T-helper 17 cell (primary cell): ENCODE data around the gene OPRL1. TPM values are rescaled to one million over a fixed set of nuclear protein-coding genes. Genes with fewer than 3 reads are reported as not detected.
A peak's percentile ranks its signal among the peaks of the same experiment; 100 is the strongest.

Experiments used
- ATAC-seq: fragments of 150-1000 bp; cut with Tn5 transposase; 2 replicates; pipeline ENCODE4 v1.10.0; 2021; ENCODE audit warnings: mild to moderate bottlenecking, moderate library complexity
- DNase-seq, 3 donors: peaks; one replicate each; pipeline versions ENCODE4 v3.0.0 to v3.0.0-alpha.2; 2020 to 2021
- H3K9me3 ChIP-seq: one replicate; pipeline ENCODE4 v1.7.0; 2013; ENCODE audit warnings: low read length, mild to moderate bottlenecking; ENCODE audit not compliant: control insufficient read depth, poor library complexity, severe bottlenecking
- H3K27ac Mint-ChIP-seq: one replicate; pipeline ENCODE4 v1.8.0; 2022; ENCODE audit warnings: mild to moderate bottlenecking, moderate library complexity, mixed read lengths
- H3K27me3 Mint-ChIP-seq: one replicate; pipeline ENCODE4 v1.8.0; 2022; ENCODE audit warnings: mixed read lengths
- H3K36me3 Mint-ChIP-seq: one replicate; pipeline ENCODE4 v1.8.0; 2022; ENCODE audit warnings: low read depth, mixed read lengths
- H3K4me1 Mint-ChIP-seq: one replicate; pipeline ENCODE4 v1.8.0; 2022; ENCODE audit warnings: mild to moderate bottlenecking, mixed read lengths
- H3K4me3 Mint-ChIP-seq: one replicate; pipeline ENCODE4 v1.8.0; 2022; ENCODE audit warnings: mild to moderate bottlenecking, moderate library complexity, mixed read lengths
- total RNA-seq, 4 donors: library from RNA in 2 of 4; stranded (reverse) in 2 of 4; gene quantifications; one replicate each; pipeline ENCODE4 v1.2.3 and lab custom pipeline; 2022 to 2026

The OPRL1 gene
- total RNA-seq, 2 donors from 2014 or later, result 1.4 to 2.7 TPM

DNA sequence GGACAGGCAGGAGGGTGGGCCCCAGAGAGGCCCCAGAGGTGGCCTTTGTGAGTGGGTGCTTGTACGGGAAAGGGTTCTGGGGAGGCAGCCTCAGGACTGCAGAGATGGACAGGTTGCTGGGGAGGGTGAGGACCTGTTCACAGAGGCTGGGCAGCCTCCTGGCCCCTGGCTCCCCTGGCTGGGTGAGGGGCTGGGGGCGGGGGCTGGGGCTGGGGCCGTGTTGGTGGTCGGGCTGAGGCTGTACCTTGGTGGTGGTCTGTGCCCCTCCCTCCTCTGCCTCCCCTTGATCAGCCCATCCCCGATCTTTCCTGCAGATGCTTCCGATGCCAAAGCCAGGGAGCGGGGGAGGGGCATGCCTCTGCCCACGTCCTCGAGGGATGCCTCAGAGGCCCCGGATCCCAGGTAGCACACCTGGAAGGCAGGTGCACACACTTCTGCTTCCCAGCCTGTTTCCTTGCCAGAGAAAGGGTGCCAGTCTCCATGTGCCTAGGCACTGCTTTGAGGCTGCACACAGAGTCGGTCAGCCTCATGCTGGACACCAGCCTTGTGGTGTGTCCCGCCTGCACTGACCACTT lies 12.1 kb upstream of the OPRL1 start:
- no peak for ATAC-seq
- Mint-ChIP-seq H3K4me3 (peak overlapping the region; percentile 9), H3K4me1 (peaks cover 42% of the 10 kb centered on the region), H3K27me3 (no peaks in the 10 kb centered on the region), H3K36me3 (no peaks in the 10 kb centered on the region), H3K27ac (peak overlapping the region; percentile 53)
- no peaks in the 10 kb centered on the region for H3K9me3 ChIP-seq
- DNase-seq, result no peak

DNA sequence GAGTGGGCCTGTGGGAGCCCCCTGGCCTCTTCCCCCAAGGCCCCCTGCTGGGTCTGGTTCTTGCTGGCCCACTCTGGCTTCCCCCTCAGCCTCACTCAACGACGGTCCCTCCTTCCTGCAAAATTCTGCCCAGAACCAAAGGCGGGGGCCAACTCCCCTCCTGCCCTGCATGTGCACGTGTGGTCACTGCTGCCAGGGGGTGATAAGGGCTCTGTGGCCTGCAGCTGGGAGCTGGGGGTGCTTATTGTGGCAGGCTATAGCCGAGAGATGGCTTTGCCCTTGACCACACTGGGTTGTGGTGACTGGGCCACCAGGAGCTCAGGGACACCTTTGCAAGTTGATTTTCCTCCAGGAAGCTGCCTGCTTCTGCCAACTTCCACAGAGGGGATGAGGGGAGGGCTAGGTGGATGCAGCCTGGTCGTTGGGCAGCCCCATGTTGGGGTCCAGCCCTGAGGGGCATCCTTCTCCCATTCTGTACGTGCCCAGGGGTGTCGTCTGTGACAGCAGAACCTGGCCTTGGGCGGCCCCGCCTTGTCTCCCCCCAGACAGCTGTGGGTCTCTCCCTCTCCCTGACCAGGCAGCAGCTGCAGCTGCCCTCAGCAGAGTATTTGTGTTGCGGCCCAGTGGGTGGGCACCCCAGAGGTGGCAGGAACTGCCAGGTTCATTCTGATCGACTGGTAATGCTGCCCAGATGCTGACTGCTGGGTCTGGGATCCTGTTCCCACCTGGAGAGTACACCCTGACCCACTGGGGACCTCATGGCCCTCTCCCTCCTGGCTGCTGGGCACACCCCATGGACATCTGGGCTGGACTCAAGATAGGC lies 11.3 kb upstream of the OPRL1 start:
- DNase-seq, result no peak
- H3K9me3 ChIP-seq, result no peaks in the 10 kb centered on the region
- H3K27ac Mint-ChIP-seq, result peak overlapping the region; percentile 53
- ATAC-seq, result no peak
- H3K4me1 Mint-ChIP-seq, result peaks cover 40% of the 10 kb centered on the region
- no peaks in the 10 kb centered on the region for H3K36me3 Mint-ChIP-seq
- no peak overlapping the region for H3K4me3 Mint-ChIP-seq
- no peaks in the 10 kb centered on the region for H3K27me3 Mint-ChIP-seq

DNA sequence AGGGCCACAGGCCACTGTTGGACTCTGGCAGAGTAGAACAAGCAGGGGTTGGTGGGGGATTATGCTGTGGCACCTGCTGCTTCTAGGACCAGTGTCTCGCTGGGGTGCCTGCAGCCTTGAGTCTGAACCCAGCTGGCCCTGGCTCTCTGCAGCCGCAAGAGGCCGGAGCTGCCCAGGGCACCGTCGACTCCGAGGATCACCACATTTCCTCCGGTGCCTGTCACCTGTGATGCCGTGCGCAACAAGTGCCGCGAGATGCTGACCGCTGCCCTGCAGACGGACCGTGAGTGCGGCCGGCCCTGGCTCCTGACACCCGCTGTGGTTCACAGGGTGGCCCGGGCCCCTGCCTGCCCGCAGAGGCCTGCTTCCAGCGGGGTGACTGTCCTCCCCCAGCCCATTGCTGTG lies 10.7 kb upstream of the OPRL1 start:
- Mint-ChIP-seq H3K4me1 (peaks cover 35% of the 10 kb centered on the region), H3K36me3 (no peaks in the 10 kb centered on the region), H3K4me3 (no peak overlapping the region), H3K27me3 (no peaks in the 10 kb centered on the region), H3K27ac (no peak overlapping the region)
- ATAC-seq, result no peak
- H3K9me3 ChIP-seq, result no peaks in the 10 kb centered on the region
- no peak for DNase-seq

DNA sequence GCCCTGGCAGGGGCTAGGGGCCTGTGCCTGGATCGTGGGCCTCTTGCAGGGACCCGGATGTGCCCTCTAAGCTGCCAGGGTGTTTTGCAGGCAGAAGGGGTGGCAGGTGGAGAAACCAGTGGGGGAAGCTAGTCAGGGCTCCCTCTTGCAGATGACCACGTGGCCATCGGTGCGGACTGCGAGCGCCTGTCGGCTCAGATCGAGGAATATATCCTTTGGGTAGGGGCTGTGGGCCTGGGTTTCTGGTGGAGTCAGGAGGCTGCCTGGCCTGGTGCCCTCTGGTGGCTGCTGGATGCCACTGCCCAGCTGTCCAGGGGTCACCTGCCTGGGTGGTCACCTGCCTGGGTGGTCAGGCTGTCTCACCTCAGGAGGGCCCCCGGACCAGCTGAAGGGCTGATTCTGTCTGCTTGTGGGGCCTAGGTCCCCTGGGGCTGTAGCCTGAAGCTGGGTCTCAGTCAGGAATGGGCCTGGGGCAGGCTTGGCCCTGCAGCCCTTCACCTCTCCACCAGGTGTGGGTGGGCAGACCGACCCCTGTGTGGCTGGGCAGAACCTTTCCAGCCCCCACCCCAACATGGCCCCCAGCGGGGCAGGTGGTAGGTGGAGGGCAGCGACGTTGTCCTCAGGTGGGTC lies 10.2 kb upstream of the OPRL1 start:
- Mint-ChIP-seq H3K4me3 (no peak overlapping the region), H3K36me3 (no peaks in the 10 kb centered on the region), H3K4me1 (peaks cover 31% of the 10 kb centered on the region), H3K27me3 (no peaks in the 10 kb centered on the region), H3K27ac (no peak overlapping the region)
- ATAC-seq, result no peak
- no peak for DNase-seq
- H3K9me3 ChIP-seq, result no peaks in the 10 kb centered on the region

DNA sequence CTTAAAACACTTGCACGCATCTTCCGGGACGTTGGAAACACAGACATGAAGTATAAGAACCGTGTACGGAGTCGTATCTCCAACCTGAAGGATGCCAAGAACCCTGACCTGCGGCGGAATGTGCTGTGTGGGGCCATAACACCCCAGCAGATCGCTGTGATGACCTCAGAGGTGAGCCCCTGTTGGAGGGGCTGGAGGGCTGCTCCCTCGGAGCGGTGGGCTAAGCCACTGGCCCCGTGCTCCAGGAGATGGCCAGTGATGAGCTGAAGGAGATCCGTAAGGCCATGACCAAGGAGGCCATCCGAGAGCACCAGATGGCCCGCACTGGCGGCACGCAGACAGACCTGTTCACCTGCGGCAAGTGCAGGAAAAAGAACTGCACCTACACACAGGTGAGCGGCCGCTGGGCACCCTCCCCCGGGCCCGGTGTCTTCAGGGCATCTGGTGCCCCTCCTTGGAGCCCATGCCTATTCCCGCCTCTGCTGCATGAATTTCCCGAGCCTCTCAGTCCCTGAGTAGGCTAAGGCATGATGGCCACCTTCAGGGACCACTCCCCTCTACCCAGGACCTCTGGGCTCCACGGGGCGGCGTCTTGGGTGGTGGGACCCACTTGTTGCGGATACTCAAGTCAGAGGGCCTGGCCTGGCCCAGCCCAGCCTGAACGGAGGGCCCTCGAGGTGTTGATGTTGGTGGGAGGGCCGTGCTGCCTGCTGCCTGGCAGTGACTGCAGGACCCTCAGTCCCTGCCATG lies 9.5 kb upstream of the OPRL1 start:
- H3K4me3 Mint-ChIP-seq, result no peak overlapping the region
- H3K9me3 ChIP-seq, result no peaks in the 10 kb centered on the region
- ATAC-seq, result no peak
- peaks cover 27% of the 10 kb centered on the region for H3K4me1 Mint-ChIP-seq
- H3K27me3 Mint-ChIP-seq, result no peaks in the 10 kb centered on the region
- H3K27ac Mint-ChIP-seq, result no peak overlapping the region
- no peak for DNase-seq
- H3K36me3 Mint-ChIP-seq, result no peaks in the 10 kb centered on the region

DNA sequence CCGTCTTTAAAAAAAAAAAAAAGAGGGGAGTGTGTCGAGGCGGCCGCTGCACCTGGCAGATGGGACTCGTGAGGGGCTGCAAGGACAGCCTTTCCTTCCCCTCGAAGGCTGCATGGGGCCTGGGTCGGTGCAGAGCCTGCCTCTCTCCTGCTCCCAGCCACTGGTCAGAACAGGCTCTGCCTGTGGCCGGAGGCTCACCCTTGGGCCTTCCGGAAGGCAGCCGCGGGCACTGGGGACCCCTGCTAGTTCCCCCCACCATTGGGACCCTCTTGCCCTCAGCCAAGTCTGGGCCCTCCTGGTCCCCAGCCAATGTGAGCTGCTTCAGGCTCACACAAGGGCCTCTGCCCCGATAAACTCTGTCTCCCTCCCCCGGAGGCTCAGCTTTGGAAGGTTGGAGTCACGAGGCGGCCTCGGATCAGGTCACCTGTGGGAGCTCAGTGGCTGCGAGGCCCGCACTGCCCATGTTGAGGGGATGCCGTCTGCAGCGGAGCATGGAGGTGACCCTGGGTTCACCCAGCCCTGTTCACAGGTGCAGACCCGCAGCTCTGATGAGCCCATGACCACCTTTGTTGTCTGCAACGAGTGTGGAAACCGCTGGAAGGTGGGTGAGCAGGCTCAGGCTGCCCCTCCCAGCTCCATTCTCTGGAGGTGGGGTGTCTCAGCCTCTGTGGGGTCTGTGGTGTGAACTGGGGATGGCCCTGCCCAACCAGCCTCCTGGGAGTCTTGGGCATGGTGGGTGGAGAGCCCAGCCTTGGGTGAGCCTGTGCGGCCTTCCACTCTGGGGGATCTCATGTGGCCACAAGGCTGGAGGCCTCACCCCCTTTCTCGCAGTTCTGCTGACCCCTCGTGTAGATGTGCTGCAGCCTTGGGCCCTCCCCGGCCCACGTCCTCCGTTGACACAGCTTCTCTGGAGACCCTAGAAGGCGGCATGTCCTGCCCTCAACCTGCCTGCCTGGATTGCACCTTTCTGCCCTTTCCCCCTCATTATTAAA lies 8.2 kb upstream of the OPRL1 start:
- Mint-ChIP-seq H3K27me3 (no peaks in the 10 kb centered on the region), H3K27ac (no peak overlapping the region)

DNA sequence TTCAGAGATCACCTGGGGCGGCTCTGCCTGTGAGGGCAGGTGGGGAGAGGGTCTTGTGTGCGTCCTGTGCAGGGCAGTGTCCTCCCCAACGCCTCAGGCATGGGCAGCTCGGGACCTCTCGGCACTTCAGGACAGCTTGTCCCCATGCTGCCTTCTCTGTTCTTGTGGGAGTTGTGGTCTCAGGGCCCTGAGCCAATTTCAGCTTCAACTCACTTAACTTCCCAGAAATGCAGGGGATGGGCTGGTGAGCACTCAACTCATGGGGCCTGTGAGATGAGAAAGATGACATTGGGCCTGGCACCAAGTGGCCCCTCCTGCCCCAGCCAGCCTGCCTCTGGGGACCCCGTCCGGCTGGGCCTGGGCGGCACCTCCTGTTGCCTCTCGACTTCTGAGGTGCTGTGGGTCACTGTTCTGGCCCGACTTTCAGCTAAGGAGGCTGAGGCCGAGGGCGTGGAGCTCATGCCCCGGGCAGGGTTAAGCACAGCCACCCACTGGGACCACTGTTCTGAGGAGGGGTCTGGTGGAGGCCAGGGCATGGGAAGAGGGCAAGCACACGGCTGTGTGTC lies 7.3 kb upstream of the OPRL1 start:
- H3K4me3 Mint-ChIP-seq, result peak overlapping the region; percentile 41
- ATAC-seq (no peak), DNase-seq (no peak)
- no peaks in the 10 kb centered on the region for H3K27me3 Mint-ChIP-seq
- H3K27ac Mint-ChIP-seq, result no peak overlapping the region
- H3K36me3 Mint-ChIP-seq, result peaks cover 3% of the 10 kb centered on the region
- H3K9me3 ChIP-seq, result no peaks in the 10 kb centered on the region
- peaks cover 18% of the 10 kb centered on the region for H3K4me1 Mint-ChIP-seq

More for the DNA sequence above, 8.2 kb upstream of the OPRL1 start:
- DNase-seq (no peak), ATAC-seq (no peak)
- H3K9me3 ChIP-seq, result no peaks in the 10 kb centered on the region
- Mint-ChIP-seq H3K4me1 (peaks cover 21% of the 10 kb centered on the region), H3K4me3 (no peak overlapping the region), H3K36me3 (peaks cover 3% of the 10 kb centered on the region)

DNA sequence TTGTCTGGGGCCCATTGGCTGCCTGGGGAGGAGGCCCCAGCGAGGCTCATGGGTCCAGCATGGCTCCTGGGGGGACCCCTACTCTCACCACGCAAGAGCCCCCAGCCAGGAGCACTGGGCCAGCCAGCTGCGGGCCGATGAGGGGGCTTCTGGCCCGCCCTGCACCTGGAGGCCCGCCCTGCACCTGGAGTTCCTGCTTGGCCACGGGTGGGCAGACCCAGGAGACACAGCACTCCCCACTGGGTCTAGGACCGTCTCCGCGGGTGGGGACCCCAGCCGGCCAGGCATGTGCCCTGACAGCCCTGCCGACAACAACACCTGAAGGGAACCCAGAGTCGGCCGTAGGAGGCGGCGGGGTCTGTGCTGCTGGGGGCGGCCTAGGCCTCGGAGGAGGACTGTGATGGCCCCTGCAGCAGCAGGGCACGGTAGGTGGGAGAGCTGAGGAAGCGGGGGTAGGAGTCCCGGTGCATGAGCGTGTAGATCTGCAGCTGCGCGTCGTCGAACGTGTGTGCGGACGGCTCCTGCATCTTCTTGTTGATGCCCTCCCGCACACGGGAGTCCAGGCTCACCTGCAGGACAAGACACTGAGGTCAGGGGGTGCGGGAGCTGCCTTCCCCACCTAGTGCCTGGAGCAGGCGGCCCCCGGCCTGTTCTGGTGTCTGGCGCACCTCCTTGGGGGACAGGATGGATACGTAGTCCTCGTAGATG lies 6.3 kb upstream of the OPRL1 start:
- no peak for DNase-seq
- H3K27me3 Mint-ChIP-seq, result no peaks in the 10 kb centered on the region
- peaks cover 18% of the 10 kb centered on the region for H3K4me1 Mint-ChIP-seq
- H3K9me3 ChIP-seq, result no peaks in the 10 kb centered on the region
- peaks cover 3% of the 10 kb centered on the region for H3K36me3 Mint-ChIP-seq
- no peak overlapping the region for H3K27ac Mint-ChIP-seq
- ATAC-seq, result no peak
- H3K4me3 Mint-ChIP-seq, result no peak overlapping the region

DNA sequence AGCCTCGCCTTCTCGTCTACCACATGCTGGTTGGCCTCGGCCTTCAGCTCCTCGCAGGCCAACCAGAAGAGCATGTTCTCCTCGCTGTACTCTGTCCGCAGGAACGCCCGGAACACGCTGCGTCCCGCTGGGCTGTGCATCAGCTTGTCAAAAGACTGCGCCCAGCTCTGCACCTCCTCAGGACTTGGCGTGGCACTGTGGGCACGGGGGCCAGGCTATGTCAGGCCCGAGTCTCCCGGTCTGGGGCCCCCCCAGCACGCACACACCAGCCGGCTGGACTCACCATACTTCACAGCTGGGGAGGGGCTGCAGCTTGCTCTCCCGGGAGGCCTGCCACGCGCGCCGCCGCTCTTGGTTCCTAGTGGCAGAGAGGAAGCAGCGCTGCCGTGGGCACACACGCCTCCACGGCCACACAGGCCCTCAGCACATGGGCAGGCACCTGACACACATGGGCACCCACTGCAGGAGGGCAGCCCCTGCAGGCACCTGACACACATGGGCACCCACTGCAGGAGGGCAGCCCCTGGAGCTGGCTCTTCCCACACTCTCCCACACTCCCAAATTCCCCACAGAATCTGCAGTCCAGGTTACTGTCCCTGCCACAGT lies 5.6 kb upstream of the OPRL1 start:
- H3K27ac Mint-ChIP-seq, result no peak overlapping the region
- peaks cover 3% of the 10 kb centered on the region for H3K36me3 Mint-ChIP-seq
- H3K4me3 Mint-ChIP-seq, result no peak overlapping the region
- ATAC-seq (no peak), DNase-seq (no peak)
- H3K4me1 Mint-ChIP-seq, result peaks cover 22% of the 10 kb centered on the region
- no peaks in the 10 kb centered on the region for H3K27me3 Mint-ChIP-seq
- no peaks in the 10 kb centered on the region for H3K9me3 ChIP-seq

DNA sequence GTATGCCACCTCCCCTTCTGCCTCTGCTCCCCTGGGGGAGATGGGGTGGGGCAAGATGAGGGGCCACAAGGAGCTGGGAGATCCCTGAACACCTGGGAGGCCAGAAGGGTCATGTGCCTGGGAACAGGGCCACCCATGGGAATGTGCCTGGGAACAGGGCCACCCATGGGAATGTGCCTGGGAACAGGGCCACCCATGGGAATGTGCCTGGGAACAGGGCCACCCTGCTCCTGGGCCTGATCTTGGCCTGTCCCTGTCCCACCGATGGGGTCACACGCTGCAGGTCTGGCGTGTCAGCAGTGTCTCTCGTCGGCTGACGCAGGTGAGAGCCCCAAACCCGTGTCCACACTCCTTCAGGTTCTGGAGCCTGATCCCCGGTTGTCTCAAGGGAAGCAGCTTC lies 4.9 kb upstream of the OPRL1 start:
- ATAC-seq (no peak), DNase-seq (no peak)
- Mint-ChIP-seq H3K27ac (no peak overlapping the region), H3K36me3 (peaks cover 3% of the 10 kb centered on the region), H3K27me3 (no peaks in the 10 kb centered on the region), H3K4me3 (no peak overlapping the region), H3K4me1 (peaks cover 22% of the 10 kb centered on the region)
- H3K9me3 ChIP-seq, result no peaks in the 10 kb centered on the region

DNA sequence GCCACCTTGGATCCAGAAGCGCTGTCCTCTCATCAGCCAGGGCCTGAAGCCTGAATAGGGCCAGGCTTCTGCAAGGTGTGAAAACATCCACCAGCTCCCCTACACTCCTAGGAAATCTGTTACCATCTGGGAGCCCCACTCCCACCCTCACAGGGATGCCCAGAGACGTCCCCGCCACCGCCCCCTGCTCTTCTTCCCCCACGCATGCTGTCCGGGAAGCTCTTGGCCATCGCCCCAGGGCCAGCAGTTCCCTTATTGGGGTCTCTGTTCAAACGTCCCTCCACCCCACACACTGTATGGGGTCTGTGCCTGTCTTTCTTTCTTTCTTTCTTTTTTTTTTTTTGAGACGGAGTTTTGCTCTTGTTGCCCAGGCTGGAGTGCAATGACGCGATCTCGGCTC lies 4.3 kb upstream of the OPRL1 start:
- H3K4me1 Mint-ChIP-seq, result peaks cover 26% of the 10 kb centered on the region
- peaks cover 3% of the 10 kb centered on the region for H3K36me3 Mint-ChIP-seq
- DNase-seq, result no peak
- H3K27ac Mint-ChIP-seq, result no peak overlapping the region
- no peak overlapping the region for H3K4me3 Mint-ChIP-seq
- H3K9me3 ChIP-seq, result no peaks in the 10 kb centered on the region
- no peak for ATAC-seq
- H3K27me3 Mint-ChIP-seq, result no peaks in the 10 kb centered on the region
